IMR-90 (cell line): ENCODE results near the gene MINAR1. TPM values are rescaled to one million over a fixed set of nuclear protein-coding genes. Genes with fewer than 3 reads are reported as not detected.

Experiments used
- ATAC-seq: fragments of 200-7000 bp; cut with Tn5 transposase; 2 replicates; pipeline ENCODE4 v1.9.1; 2020; ENCODE audit warnings: low read depth, mild to moderate bottlenecking, moderate library complexity
- BruUV-seq: library from RNA; stranded (reverse); fragments of 400-500 nt; replicated peaks from 2 replicates; lab custom pipeline; 2021; lab: Mats Ljungman, UMichigan
- CTCF ChIA-PET: fragments of 300-600 bp; formaldehyde crosslinking; extraction: SDS; loops from one replicate; lab custom pipeline; 2021; ENCODE audit warnings: antibody characterized with exemption; lab: Yijun Ruan, JAX
- POLR2A ChIA-PET: fragments of 300-600 bp; sonication (Branson Sonifier 250); formaldehyde crosslinking; loops from one replicate; lab custom pipeline; 2022; ENCODE audit warnings: antibody characterized with exemption; ENCODE audit not compliant: unreplicated experiment; lab: Charles Lee
- DNase-seq: peaks from one replicate; pipeline ENCODE4 v3.0.0; 2013
- H2AFZ ChIP-seq: replicated peaks from 2 replicates; pipeline ENCODE3; 2013; ENCODE audit warnings: low read length, mild to moderate bottlenecking; ENCODE audit not compliant: poor library complexity
- H2AK5ac ChIP-seq: 2 replicates; pipeline ENCODE4 v1.6.1; 2013; ENCODE audit warnings: low read depth, low read length, inconsistent platforms
- H2AK9ac ChIP-seq: replicated peaks from 2 replicates; pipeline ENCODE3; 2013; ENCODE audit warnings: mild to moderate bottlenecking, low read depth, low read length, moderate library complexity; ENCODE audit not compliant: poor library complexity
- H2BK120ac ChIP-seq: 2 replicates; pipeline ENCODE4 v1.6.1; 2013; ENCODE audit warnings: low read depth, low read length, inconsistent platforms
- H2BK15ac ChIP-seq: 3 replicates; pipeline ENCODE4 v1.6.1; 2013; ENCODE audit warnings: low read depth, low read length, inconsistent platforms
- H2BK20ac ChIP-seq: 2 replicates; pipeline ENCODE4 v1.6.1; 2013; ENCODE audit warnings: low read depth, mild to moderate bottlenecking, inconsistent platforms, low read length, moderate library complexity
- H2BK5ac ChIP-seq: 2 replicates; pipeline ENCODE4 v1.6.1; 2013; ENCODE audit warnings: mild to moderate bottlenecking, low read depth, low read length, inconsistent platforms; ENCODE audit not compliant: poor library complexity, severe bottlenecking
- H3K14ac ChIP-seq: replicated peaks from 2 replicates; pipeline ENCODE4 v1.6.1; 2013; ENCODE audit warnings: low read depth, low read length, inconsistent platforms
- H3K18ac ChIP-seq: 2 replicates; pipeline ENCODE4 v1.6.1; 2013; ENCODE audit warnings: low read depth, low read length, control low read depth
- H3K23ac ChIP-seq: 2 replicates; pipeline ENCODE4 v1.6.1; 2013; ENCODE audit warnings: low read depth, low read length, inconsistent platforms
- H3K27ac ChIP-seq: 2 replicates; pipeline ENCODE4 v1.5.1; 2013; ENCODE audit warnings: mild to moderate bottlenecking, control low read depth, low read length; ENCODE audit not compliant: insufficient read depth
- H3K27me3 ChIP-seq: 2 replicates; pipeline ENCODE4 v1.6.1; 2013; ENCODE audit warnings: low read length; ENCODE audit not compliant: control insufficient read depth, insufficient read depth
- H3K36me3 ChIP-seq: 2 replicates; pipeline ENCODE4 v1.6.1; 2013; ENCODE audit warnings: low read length, mixed read lengths; ENCODE audit not compliant: control insufficient read depth, insufficient read depth
- H3K4ac ChIP-seq: 2 replicates; pipeline ENCODE4 v1.6.1; 2013; ENCODE audit warnings: low read depth, low read length, inconsistent platforms
- H3K4me1 ChIP-seq: 2 replicates; pipeline ENCODE4 v1.6.1; 2013; ENCODE audit warnings: low read length, mixed read lengths; ENCODE audit not compliant: control insufficient read depth, insufficient read depth
- H3K4me2 ChIP-seq: 2 replicates; pipeline ENCODE4 v1.6.1; 2013; ENCODE audit warnings: low read depth, mild to moderate bottlenecking, control low read depth, low read length, moderate library complexity
- H3K4me3 ChIP-seq: 2 replicates; pipeline ENCODE4 v1.5.1; 2013; ENCODE audit warnings: low read depth, mild to moderate bottlenecking, control low read depth, low read length, moderate library complexity; ENCODE audit not compliant: insufficient read depth
- H3K56ac ChIP-seq: 2 replicates; pipeline ENCODE4 v1.6.1; 2013; ENCODE audit warnings: low read length, inconsistent platforms; ENCODE audit not compliant: insufficient read depth; ENCODE audit errors: extremely low read depth
- H3K79me1 ChIP-seq, 2 experiments: 2 replicates each; pipeline ENCODE4 v1.6.1; 2013; ENCODE audit warnings: low read length in 2 of 2, inconsistent platforms in 1 of 2, low read depth in 1 of 2
- H3K9ac ChIP-seq: 2 replicates; pipeline ENCODE4 v1.6.1; 2013; ENCODE audit warnings: low read depth, low read length, control low read depth
- H3K9me1 ChIP-seq: 2 replicates; pipeline ENCODE4 v1.6.1; 2013; ENCODE audit warnings: low read length, inconsistent platforms; ENCODE audit not compliant: insufficient read depth
- H3K9me3 ChIP-seq: 2 replicates; pipeline ENCODE4 v1.6.1; 2013; ENCODE audit warnings: low read length; ENCODE audit not compliant: control insufficient read depth, insufficient read depth
- H4K20me1 ChIP-seq: 2 replicates; pipeline ENCODE4 v1.6.1; 2013; ENCODE audit warnings: low read length, inconsistent platforms; ENCODE audit not compliant: insufficient read depth
- H4K5ac ChIP-seq: 2 replicates; pipeline ENCODE4 v1.6.1; 2013; ENCODE audit warnings: mild to moderate bottlenecking, low read depth, low read length, control low read depth
- H4K8ac ChIP-seq, 2 experiments: 2 replicates each; pipeline ENCODE4 v1.6.1; 2013; ENCODE audit warnings: low read depth in 2 of 2, low read length in 2 of 2, control low read depth in 1 of 2, inconsistent platforms in 1 of 2
- H4K91ac ChIP-seq: 2 replicates; pipeline ENCODE4 v1.6.1; 2013; ENCODE audit warnings: low read depth, low read length, inconsistent platforms; ENCODE audit not compliant: insufficient read depth
- CTCF ChIP-seq: conservative IDR thresholded peaks from 2 replicates; pipeline ENCODE4 v1.5.1; 2012; ENCODE audit warnings: mild to moderate bottlenecking, low read depth, low read length, improper control_type of control experiment
- RFX5 ChIP-seq: IDR thresholded peaks from 2 replicates; pipeline ENCODE4 v1.8.0; 2012; ENCODE audit warnings: low read depth, mild to moderate bottlenecking, low read length, moderate library complexity
- WGBS, 2 experiments: methylation state at CpG; one replicate each; pipeline versions ENCODE4 v1.1.5 to v1.1.7; 2013; ENCODE audit warnings: missing lambda C conversion rate in 2 of 2; ENCODE audit not compliant: insufficient read length in 1 of 2; ENCODE audit errors: extremely low coverage in 2 of 2; 5-methylcytosine and 5-hydroxymethylcytosine counted together
- dilution Hi-C: fragments of 300-500 bp; cut with HindIII; formaldehyde crosslinking; loops from one replicate; pipeline ENCODE4 v1.14.3; 2018; ENCODE audit warnings: low sequenced_read_pairs; ENCODE audit not compliant: unreplicated experiment
- in situ Hi-C: fragments of 300-500 bp; cut with MboI; formaldehyde crosslinking; loops from 3 replicates; pipeline ENCODE4 v1.14.3; 2019; ENCODE audit warnings: low sequenced_read_pairs, inconsistent platforms, mixed read lengths
- intact Hi-C: fragments of 100-400 bp; cut with micrococcal nuclease; formaldehyde crosslinking; loops from 2 replicates; pipeline ENCODE4 v1.10.0; 2022
- polyA plus RNA-seq, 3 experiments: library from polyadenylated mRNA; depleted of rRNA; stranded (reverse); fragments of >200 nt; gene quantifications; 2 replicates each; pipeline ENCODE4 v1.2.3, GENCODE V29; 2012; ENCODE audit warnings: low replicate concordance in 1 of 3
- total RNA-seq: library from RNA; depleted of rRNA; stranded (reverse); fragments of >200 nt; gene quantifications from 2 replicates; pipeline ENCODE4 v1.2.3, GENCODE V29; 2012

Gene MINAR1
- total and polyA plus RNA-seq, 2 of the 4 experiments (the other 2 are of a cell fraction) = 0.65 to 1.6 TPM

DNA sequence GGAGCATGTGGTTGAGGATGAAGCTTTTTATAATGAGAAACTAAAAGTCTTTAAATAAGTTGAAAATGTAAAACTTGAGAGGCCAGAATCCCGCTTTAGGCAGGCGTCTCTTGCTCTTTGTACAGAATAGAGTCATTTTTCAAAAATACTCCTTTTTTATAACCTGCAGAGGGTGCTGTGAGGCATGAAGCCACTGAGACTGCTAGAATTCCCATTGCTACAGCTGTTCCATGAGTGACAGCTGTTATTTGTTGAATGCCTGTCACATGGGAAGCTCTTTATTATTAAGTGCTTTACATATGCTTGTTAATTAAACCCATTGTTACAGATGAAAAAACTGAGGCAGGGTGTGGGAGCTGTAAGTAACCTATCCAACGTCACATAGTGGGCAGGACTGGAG lies 18.5 kb downstream of the MINAR1 start:
- Histone ChIP-seq H2AK9ac (no peak overlapping the region), H2BK5ac (no peak overlapping the region), H4K5ac (no peak overlapping the region), H4K8ac (no peak overlapping the region), H2BK15ac (no peak overlapping the region), H2AK5ac (no peak overlapping the region), H3K14ac (no peak overlapping the region), H2BK20ac (no peak overlapping the region), H3K23ac (no peak overlapping the region), H3K27ac (no peak overlapping the region), H3K56ac (no peak overlapping the region), H3K4ac (no peak overlapping the region), H3K9ac (no peak overlapping the region), H3K18ac (no peak overlapping the region), H3K9me1 (peaks cover 4% of the 10 kb centered on the region; the same call in 1 of the 2 replicates), H2AFZ (no peak overlapping the region), H3K9me3 (no peaks in the 10 kb centered on the region), H3K27me3 (peaks cover 9% of the 10 kb centered on the region), H4K91ac (no peak overlapping the region), H4K20me1 (no peaks in the 10 kb centered on the region), H2BK120ac (no peak overlapping the region), H3K4me3 (no peak overlapping the region), H3K36me3 (no peaks in the 10 kb centered on the region), H3K4me2 (no peak overlapping the region), H3K79me1 (no peaks in the 10 kb centered on the region), H3K4me1 (no peaks in the 10 kb centered on the region)
- intact Hi-C loops = no loop called here
- DNase-seq = no peak
- POLR2A ChIA-PET = no interaction called here
- dilution Hi-C loops = no loop called here
- ATAC-seq = no peak
- no TSS peak for BruUV-seq
- no CpG with 5 or more reads among the region's 3 CpGs for WGBS, 2 experiments
- in situ Hi-C loops = no loop called here
- TF ChIP-seq RFX5 (no peak), CTCF (peak; percentile 12; the same call in 1 of the 2 replicates)
- CTCF ChIA-PET = interaction anchor here (0.6 to 1.6 kb wide), 4 partner anchors 14 to 229 kb away, joined by 3 to 4 read pairs (median 4); no protein-coding TSS in a partner anchor
